ENCODE measurements around the gene FHOD1. TPM values are rescaled to one million over a fixed set of nuclear protein-coding genes. Genes with fewer than 3 reads are reported as not detected.

FHOD1 gene
- polyA plus RNA-seq, 10 donors = 15.8 to 28.2 (median 18.6) TPM

DNA sequence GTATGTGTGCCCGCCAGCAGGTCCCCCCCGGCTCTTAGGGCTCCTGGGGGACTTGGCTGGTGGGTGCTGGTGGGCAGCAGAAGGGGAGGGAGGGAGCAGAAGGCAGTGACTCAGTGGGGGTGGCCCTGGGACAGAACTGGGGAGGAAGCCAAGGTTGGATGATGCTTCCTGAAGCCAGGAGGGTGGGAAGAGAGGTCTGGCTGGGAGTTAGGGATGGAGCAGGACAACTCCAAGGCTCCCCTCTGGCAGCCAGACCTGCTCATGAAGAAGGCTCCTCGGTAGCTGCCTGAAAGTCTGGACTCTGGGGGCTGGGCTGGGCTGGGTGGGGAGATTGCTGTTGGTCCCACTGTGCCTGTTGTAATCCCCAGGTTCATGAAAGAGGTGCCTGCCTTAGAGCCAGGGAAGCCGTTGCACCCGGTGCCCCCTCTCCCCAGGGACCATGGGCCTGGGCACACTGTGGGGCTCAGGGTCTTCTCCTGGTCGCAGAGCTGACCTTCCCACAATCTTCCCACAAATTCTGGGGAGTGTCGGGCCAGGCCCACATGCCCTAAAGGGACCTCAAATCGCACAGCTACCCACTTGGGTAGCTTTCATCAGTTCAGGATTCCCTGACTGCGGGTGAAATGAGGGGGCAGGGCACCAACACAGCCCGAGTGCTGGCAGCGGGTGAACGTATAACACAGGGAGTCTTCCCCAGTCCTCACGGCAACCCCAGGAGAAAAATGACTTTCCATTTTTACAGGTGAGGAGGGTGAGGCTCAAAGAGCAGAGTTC lies 30.9 kb upstream of the FHOD1 start:
- peak in 2 of 3 donors; percentile 36 to 73 for DNase-seq

DNA sequence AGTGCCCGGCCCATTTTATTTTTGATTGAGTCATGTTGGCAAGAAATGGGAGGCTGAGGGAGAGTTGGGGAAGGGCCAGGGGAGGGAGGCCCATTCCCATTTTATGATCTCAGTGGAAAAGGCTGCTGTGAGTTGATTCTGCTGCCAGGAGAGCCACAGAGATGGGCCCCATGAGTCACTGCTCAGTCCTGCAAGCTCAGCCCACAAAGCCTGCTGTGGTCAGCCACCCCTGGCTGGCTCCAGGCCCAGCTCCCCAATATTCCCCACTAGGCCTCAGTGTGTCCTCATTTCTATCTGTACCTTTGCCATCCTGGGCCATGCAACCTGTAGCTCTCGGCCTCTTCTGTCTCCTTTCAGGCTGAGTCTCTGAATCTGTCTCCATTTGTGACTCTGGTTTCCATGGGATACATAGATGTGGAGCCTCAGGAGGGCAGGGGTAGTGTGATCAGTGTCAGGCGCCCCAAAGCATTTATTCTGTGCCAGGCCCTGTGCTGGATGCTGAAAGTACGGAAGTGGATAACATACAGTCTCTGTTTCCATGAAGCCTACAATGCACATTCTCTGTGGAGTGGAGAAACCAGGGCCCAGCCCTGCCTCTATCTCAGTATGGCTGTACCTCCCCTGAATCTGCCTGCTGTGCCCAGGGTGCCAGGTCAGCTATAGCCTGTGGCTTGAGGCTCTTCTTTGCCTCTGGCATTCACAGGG lies 30.2 kb upstream of the FHOD1 start:
- peak in 1 of 3 donors; percentile 95 for DNase-seq

DNA sequence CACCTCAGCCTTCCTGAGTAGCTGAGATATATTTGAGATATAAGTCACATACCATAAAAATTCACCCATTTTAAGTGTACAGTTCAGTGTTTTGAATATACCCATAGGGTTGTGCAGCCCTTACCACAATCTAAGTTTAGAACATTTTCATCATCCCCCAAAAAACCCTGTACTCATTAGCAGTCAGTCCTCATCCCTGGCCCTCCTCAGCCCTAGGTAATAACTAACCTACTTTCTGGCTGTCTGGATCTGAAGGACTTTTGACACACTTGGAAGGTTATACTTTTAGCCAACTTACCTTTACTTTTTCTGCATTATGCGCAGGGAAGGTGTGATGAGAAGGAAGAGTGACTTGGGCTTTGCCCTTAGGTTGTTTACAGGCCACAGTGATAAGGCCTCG lies 28.0 kb upstream of the FHOD1 start:
- no peak for DNase-seq

GRCh38 chr16:67271446-67271845 lies 24.2 kb upstream of the FHOD1 start:
- DNase-seq = no peak

- no peak for DNase-seq
These were observed 23.7 kb upstream of the FHOD1 start for GRCh38 chr16:67270931-67271338.

GRCh38 chr16:67269766-67270165 lies 22.5 kb upstream of the FHOD1 start:
- DNase-seq = peak in 1 of 3 donors; percentile 44

GRCh38 chr16:67268136-67268579 lies 20.9 kb upstream of the FHOD1 start:
- DNase-seq = peak in 2 of 3 donors; percentile 34 to 69

DNA sequence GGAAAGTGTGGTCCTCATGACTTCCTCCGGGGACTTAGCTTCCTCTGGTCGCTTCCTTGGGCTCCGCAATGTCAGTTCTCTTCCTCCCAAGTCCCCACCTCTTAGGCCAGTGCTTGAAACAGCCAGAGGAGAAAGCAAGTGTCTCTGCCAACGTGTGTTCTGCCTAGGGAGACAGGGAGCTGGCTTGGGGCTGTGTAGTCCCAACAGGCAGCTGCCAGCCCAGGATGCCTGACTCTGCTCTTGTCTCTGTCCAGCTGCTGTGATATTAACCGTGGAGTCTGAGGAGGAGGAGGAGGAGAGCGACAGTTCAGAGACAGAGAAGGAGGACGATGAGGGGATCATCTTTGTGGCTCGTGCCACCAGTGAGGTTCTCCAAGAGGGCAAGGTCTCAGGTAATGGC lies 18.6 kb upstream of the FHOD1 start:
- DNase-seq = no peak

- DNase-seq = no peak
These were observed 17.6 kb upstream of the FHOD1 start for GRCh38 chr16:67264866-67265265.

GRCh38 chr16:67264277-67264676 lies 17.0 kb upstream of the FHOD1 start:
- no peak for DNase-seq

DNA sequence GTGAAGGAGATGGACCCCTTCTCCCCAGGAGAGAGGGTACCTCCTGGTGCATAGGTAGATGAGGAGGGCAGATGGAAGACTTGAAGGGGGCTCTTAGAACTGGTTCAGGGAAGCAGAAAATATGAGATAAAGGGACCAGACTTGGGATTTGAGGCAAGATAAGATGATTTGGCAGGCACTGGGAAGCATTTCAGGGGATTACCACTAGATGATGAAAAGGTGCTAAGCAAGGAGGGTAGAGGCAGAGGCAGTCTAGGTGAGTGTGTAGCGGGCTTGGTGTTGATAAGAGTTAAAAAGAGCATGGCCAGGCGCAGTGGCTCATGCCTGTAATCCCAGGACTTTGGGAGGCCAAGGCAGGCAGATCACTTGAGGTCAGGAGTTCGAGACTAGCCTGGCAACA lies 15.9 kb upstream of the FHOD1 start:
- no peak for DNase-seq

DNA sequence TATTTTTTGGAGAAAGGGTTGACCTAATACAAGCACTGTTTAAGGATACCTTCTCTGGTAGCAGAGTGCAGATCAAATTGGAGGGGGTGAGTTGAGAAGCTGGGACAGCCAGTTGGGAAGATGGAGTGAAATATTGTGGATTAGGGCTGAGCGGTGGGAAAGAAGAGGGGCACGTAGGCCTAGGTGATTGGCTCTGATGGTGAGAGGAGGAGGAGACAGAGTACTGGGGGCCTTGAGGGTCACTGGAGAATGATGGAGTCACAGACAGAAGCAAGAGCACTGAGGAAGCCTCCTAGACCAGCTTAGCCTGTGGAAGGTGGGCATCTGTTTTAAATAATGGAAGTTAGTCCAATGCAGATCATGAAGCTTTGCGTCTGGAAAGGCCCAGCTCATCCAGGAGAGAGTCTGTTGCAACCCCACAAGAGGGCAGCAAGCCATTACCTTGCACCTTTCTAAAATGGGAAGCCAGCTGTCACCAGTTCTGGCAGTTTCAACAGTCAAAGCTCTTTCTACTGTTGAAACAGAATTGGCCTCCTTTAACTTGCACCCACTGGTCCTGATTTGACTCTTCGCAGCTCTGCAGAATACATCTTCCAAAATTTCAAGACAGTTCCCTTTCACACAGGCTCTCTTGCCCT lies 13.3 kb upstream of the FHOD1 start:
- DNase-seq = no peak

DNA sequence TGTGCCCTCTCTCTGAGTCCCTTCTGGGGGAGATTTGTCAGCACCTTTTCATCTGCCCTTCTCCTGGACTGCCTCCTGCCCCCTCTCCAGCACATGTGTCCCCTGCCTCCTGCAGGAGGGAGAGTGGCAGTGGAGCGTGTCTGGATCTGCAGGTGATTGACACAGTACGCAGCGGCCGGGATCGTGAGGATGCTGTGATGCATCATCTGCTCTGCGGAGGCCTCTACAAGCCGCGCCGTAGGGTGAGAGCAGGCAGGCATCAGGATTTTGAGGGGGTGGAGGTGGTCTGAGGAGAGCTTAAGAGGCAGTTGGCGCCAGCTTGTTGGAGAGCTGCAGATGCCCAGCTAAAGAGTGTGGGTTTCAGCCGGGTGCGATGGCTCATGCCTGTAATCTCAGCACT lies 12.4 kb upstream of the FHOD1 start:
- no peak for DNase-seq

DNA sequence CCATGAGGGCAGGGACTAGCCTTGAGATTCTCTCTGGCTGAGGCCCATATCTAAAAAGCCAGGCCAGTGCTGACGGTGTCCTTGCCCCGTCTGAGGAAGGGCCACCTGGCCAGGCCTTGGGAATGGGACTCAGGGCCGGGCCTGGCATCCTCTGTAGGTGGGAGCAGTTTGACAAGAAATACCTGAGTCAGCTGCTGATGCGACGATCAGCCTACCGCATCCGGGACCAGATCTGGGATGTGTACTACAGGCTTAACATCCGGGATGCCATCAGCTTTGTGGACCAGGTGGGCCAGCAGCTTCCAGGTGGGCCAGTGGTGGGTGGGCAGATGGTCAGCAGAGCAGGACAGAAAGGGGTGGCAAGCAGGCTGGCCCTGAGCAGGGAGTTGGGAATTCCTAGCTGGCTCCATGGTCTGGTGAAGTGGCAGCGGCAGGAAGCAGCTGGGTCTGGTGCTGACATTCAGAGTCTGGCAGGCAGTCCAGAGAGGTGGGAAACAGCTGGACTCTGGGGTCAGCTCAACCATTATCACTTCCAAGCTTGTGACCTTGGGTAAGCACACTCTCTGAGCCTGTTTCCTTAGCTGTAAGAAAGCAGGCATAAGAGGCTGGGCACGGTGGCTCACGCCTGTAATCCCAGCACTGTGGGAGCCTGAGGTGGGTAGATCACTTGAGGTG lies 11.0 kb upstream of the FHOD1 start:
- DNase-seq = no peak

- DNase-seq = no peak
These were observed 10.3 kb upstream of the FHOD1 start for GRCh38 chr16:67257486-67258160.

GRCh38 chr16:67256701-67257230 lies 9.5 kb upstream of the FHOD1 start:
- DNase-seq = no peak

GRCh38 chr16:67255553-67256221 lies 8.4 kb upstream of the FHOD1 start:
- DNase-seq = no peak

DNA sequence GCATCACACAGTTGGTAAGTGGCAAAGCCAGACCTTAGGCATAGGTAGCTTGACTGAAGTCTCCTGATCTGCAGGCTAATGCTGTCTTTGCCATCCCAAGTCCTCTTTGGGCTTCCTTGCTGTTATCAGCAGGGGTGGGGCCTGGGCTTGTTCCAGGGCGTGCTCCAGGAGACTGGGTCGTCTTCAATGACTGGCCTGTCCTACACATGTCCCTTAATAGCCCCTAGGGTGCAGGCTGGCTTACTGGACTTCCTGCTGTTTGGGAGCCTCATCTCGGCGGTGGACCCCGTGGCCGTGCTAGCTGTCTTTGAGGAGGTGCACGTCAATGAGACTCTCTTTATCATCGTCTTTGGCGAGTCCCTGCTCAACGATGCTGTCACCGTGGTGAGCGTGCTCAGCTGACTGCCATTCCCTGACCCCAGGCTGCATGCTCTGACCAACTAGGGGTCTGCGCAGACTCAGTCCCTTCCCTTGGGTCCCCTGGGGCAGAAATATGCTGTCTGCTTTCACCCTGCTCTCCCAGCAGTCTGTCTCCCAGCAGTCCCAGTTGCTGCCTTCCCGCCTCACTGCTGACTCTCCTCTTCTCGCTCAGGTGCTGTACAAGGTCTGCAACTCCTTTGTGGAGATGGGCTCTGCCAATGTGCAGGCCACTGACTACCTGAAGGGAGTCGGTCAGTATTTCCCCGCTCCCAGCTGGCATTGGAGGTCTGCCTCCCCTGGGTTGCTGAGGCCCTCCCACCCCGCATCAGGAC lies 7.7 kb upstream of the FHOD1 start:
- DNase-seq = no peak

DNA sequence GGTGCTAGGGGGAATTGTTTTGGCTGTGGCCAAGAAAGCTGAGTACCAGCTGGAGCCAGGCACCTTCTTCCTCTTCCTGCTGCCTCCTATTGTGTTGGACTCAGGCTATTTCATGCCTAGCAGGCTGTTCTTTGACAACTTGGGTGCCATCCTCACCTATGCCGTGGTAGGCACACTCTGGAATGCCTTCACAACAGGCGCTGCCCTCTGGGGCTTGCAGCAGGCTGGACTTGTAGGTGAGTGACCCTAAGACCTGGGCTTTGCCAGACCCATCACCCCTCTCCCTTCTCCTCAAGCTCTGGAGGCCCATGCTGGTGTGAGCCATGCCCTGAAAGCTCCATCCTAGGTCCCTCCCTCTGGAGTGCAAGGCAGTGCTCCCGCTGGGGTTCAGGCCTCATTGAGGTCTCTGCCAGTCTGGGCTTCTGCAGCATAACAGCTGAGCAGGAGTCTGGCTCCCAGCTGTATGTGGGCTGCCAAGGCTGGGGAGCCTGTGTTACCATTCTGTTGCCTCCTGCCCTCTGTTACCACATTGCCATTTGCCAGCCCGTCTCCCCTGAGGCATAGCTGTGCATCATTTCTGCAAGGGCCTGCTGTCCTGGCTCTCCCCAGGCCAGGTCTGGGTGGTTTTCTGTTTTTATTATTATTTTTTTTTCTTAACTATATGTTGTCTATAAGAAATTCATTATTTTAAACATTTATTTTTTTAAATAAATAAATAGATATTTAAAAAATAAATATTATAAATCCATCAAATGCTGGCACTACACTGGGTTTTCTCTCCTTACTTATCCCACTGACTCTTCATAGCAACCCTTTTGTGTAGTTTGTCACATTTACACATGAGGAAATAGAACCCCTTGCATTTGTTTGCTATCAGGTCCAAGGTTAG lies 5.6 kb upstream of the FHOD1 start:
- no peak for DNase-seq
